Right atrium auricular region (tissue), 2 donors: Measurements from ENCODE around the gene RAB6B. TPM values are rescaled to one million over a fixed set of nuclear protein-coding genes. Genes with fewer than 3 reads are reported as not detected.
A peak's percentile ranks its signal among the peaks of the same experiment; 100 is the strongest.

ENCODE experiments used
- DNase-seq: peaks from one replicate; pipeline ENCODE4 v3.0.0-alpha.2; 2019; ENCODE audit warnings: low spot score
- H3K27ac ChIP-seq, 2 donors: fragments of 200-600 bp; sonication (generic); 1 replicate in 1 of 2; 2 replicates in 1 of 2; pipeline ENCODE4 v1.5.1; 2016 to 2019
- H3K27me3 ChIP-seq, 2 donors: fragments of 200-600 bp; sonication (generic); one replicate each; pipeline versions ENCODE4 v1.5.1 to v1.6.0; 2017 to 2019
- H3K36me3 ChIP-seq: fragments of 200-600 bp; sonication (generic); one replicate; pipeline ENCODE4 v1.5.1; 2016
- H3K4me1 ChIP-seq, 2 donors: fragments of 200-600 bp; sonication (generic); one replicate each; pipeline versions ENCODE4 v1.5.1 to v1.6.0; 2017 to 2019
- H3K4me3 ChIP-seq, 2 donors: fragments of 200-600 bp; sonication (generic); 1 replicate in 1 of 2; 2 replicates in 1 of 2; pipeline ENCODE4 v1.5.1; 2017 to 2019; ENCODE audit warnings: mild to moderate bottlenecking in 1 of 2, moderate library complexity in 1 of 2
- H3K9me3 ChIP-seq, 2 donors: fragments of 200-600 bp; sonication (generic); one replicate each; pipeline ENCODE4 v1.5.1; 2019
- CTCF ChIP-seq, 2 donors: fragments of 200-600 bp; sonication (generic); IDR thresholded peaks; one replicate each; pipeline ENCODE4 v1.5.1; 2019; ENCODE audit warnings: antibody characterized with exemption in 2 of 2
- total RNA-seq, 2 donors: library from RNA; depleted of rRNA; stranded (reverse); fragments of >200 nt; gene quantifications; one replicate each; pipeline ENCODE4 v1.1.0, GENCODE V29; 2016

Gene RAB6B
- total RNA-seq, 2 donors from 2014 or later = 9.5 to 11.5 TPM

- H3K36me3 ChIP-seq = no peaks in the 10 kb centered on the region
- peak; percentile 23 for DNase-seq
- H3K9me3 ChIP-seq = no peaks in the 10 kb centered on the region
- no peak overlapping the region for H3K27ac ChIP-seq
- no peak overlapping the region for H3K4me3 ChIP-seq
- no peak for TF ChIP-seq CTCF (IDR thresholded peaks at IDR 0.05)
- H3K4me1 ChIP-seq = peaks cover 0 to 4% of the 10 kb centered on the region in 2 donors
- no peaks in the 10 kb centered on the region for H3K27me3 ChIP-seq
These were observed 41.5 kb upstream of the RAB6B start for GRCh38 chr3:133937061-133937686.

- TF ChIP-seq CTCF (IDR thresholded peaks at IDR 0.05) = no peak
- H3K9me3 ChIP-seq = no peaks in the 10 kb centered on the region
- DNase-seq = peak; percentile 40
- no peak overlapping the region for H3K4me3 ChIP-seq
- no peak overlapping the region for H3K27ac ChIP-seq
- no peaks in the 10 kb centered on the region for H3K27me3 ChIP-seq
- no peaks in the 10 kb centered on the region for H3K36me3 ChIP-seq
- peaks cover 0 to 4% of the 10 kb centered on the region in 2 donors for H3K4me1 ChIP-seq
These were observed 40.4 kb upstream of the RAB6B start for GRCh38 chr3:133935843-133936769.

GRCh38 chr3:133934996-133935842 lies 39.5 kb upstream of the RAB6B start:
- H3K9me3 ChIP-seq = no peaks in the 10 kb centered on the region
- TF ChIP-seq CTCF (IDR thresholded peaks at IDR 0.05) = no peak
- peak; percentile 36 for DNase-seq
- no peak overlapping the region for H3K4me3 ChIP-seq
- H3K4me1 ChIP-seq = peaks cover 0 to 4% of the 10 kb centered on the region in 2 donors
- H3K36me3 ChIP-seq = no peaks in the 10 kb centered on the region
- no peak overlapping the region for H3K27ac ChIP-seq
- H3K27me3 ChIP-seq = no peaks in the 10 kb centered on the region

- Histone ChIP-seq H3K27ac (no peak overlapping the region), H3K4me1 (peaks cover 0 to 4% of the 10 kb centered on the region in 2 donors), H3K27me3 (no peaks in the 10 kb centered on the region), H3K9me3 (no peaks in the 10 kb centered on the region), H3K4me3 (no peak overlapping the region), H3K36me3 (no peaks in the 10 kb centered on the region)
- DNase-seq = no peak
- no peak for TF ChIP-seq CTCF (IDR thresholded peaks at IDR 0.05)
These were observed 38.6 kb upstream of the RAB6B start for GRCh38 chr3:133934073-133934970.
